HG03565 (cell line): ENCODE measurements around the gene SMIM11.

Experiments
- ATAC-seq: cut with Tn5 transposase; IDR thresholded peaks from one replicate; pipeline ENCODE4 v1.9.1; 2021; ENCODE audit warnings: mild to moderate bottlenecking, moderate library complexity; ENCODE audit not compliant: unreplicated experiment

Gene SMIM11, protein sequence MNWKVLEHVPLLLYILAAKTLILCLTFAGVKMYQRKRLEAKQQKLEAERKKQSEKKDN

DNA sequence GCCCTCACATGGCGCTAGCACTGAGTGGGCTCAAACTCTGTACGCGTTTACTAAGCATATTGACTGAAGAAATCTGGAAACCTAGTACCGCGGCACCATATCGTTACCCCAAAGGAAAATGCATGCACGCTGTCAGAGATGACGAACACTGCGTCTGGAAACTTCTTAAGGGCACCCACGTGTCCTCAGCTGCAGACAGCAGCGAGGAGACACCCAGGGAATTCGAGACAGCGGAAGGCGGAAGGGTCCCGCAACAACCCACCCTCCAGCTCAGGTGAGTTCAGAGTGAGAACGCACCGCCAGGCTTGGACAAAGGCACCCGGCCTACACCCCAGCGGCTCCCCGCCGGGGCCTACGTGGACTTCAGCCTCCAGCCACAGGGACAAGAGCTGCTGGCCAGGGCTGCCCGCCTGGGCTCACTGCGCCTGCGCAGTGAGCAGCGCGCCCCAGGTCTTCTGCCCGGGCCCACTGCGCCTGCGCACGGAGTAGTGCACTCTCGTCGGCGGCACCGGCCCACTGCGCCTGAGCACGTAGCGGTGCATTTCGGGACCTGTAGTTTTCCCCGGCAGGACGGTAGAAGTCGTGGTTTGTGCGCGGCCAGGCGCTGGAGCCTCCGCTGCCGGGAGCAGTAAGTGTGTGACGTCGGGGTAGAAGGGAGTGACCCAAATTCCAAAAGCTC, at the start of gene SMIM11:
TSS of gene SMIM11 (plus strand) at position 568 of the 679 bp plus-strand sequence. CDS start 3,998 bp downstream, outside the sequence.
- ATAC-seq: peak; percentile 80

DNA sequence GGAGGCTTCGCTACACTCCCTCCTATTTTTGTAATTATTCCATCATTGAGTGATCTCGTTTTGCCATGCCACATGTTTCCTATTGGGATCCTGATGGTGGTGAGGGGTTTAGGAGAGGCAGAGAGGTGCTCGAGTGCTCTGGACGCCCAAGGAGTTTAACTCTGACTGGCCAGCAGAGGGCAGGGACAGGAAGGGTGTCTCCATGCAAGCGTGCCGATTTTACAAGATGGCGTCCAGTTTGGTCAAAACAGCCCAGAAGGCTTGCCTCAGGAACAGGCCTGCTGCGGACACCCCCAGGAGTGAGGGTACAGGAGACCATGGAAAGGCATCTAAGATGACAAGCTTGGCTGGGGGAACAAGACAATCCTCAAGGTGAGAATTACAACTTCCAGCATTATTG, 45.3 kb upstream of the SMIM11 start:
- ATAC-seq: no peak

DNA sequence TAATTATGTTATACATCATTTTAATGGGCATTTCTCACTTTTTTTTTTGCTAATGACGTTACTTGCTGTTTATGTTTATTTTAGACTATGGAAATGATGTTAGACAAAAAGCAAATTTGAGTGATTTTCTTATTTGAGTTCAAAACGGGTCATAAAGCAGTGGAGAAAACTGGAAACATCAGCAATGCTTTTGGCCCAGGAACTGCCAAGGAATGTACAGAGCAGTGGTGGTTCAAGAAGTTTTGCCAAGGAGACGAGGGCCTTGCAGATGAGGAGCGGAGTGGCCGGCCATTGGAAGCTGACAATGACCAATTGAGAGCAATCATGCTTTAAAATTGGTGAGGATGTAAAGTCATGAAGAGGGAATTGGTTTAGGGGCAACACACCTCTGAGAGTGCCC, 43.6 kb upstream of the SMIM11 start:
- no peak for ATAC-seq

DNA sequence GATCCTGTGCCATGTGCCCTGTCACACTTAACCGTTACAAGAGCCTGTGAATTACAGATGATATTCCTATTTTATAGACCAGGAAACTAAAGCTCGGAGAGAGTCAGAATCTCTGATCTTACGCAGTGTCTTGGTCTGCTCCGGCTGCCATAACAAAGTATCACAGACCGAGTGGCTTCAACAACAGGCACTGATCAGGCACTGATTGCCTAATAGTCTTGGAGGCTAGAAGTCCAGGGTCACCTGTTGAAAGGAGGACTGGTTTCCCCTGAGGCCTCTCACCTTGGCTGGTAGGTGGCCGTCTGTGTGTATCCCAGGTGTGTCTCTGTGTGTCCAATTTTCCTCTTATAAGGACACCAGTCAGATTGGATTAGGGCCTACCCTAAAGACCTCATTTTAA, 43.0 kb upstream of the SMIM11 start:
- ATAC-seq: no peak

DNA sequence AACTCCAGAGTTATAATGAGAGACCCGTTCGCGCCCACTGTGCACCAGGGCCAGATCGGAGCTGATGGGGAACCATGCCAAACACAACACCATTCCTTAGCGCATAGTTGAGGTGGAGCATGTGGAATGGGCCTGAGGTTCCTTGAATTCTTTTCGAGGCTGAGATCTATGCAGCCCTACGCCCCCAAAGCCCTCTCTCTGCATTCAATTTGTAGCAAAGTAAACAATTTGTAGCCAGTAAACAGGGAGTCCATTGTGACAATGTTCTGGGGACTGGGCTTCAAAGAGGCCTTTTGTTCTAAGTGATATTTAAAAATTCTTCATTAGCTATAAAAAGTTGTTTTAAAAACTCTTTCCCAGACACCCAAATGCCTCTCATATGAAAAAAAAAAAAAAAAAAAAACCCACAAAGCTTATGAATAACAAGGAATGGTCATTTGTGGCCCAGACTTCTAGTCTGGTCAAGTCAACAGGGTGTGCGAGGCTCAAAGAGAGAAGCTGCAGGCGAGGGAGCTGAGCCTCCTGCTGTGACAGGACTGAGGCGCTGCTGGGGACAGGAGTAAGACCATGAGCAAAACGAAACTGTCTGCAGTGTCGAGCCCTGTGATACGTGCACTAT, 42.1 kb upstream of the SMIM11 start:
- ATAC-seq: no peak

DNA sequence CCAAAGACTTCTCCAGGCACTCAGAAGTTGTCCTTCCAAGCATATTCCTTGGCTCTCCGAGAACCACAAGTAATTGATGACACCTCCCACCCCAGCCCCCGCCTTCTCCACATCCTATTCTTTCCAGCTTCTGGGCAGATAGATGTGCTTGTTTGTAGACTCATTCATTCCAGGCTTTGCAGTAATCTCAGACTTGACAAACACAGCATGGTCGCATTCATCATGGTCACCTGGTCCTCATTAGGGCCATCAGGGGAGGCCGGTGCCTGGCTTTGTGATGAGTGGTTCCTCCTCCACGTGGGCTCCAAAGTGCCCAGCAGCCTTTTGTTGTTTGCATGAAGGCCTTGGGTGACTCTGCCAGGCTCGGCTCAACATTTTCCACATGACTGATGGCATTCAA, 40.0 kb upstream of the SMIM11 start:
- ATAC-seq: no peak

DNA sequence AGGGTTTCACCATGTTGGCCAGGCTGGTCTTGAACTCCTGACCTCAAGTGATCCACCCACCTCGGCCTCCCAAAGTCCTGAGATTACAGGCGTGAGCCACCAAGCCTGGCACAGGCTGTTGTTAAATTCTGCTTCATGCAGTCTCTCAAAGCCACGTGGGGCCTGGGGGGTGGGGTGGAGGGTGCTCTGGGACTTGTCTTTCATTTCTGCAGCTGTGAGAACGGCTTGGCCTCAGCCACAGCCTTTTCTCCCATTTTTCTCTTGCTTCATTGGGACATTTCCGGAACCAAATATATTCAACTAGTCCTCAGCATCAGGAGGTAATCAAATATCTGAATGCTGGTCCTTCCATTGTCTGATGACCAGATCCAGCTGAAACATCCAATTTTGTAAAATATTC, 39.1 kb upstream of the SMIM11 start:
- ATAC-seq: no peak

DNA sequence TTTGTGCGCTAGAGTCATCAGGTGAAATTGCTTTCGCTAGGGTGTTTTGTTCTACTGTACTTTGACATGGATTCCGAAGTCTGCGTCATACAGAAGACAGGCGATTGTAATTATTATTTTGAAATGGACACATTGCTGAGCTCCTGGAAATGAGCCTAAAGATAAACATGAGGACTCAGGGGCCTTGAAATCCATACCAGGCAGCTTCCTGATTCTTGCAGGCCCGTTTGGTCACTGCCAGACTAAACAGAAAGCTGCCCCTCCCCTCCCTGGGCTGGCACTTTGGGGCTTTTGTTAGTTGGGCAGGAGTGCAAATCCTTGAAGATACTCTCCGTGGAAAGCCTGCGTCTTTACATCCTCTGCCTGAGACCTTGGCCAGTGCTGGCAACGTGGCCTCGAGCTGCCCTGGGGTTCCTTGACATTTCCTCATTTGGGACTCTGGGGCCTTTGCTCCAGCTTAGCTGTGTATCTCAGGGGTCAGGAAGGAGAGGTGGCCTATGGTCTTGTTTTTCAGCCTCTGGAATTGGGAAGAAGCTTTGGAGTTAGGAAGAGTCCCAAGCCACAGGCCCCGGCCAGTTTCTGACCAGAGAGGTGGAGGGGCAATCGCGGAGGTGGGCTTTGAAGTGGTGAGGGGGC, 38.4 kb upstream of the SMIM11 start:
- no peak for ATAC-seq

DNA sequence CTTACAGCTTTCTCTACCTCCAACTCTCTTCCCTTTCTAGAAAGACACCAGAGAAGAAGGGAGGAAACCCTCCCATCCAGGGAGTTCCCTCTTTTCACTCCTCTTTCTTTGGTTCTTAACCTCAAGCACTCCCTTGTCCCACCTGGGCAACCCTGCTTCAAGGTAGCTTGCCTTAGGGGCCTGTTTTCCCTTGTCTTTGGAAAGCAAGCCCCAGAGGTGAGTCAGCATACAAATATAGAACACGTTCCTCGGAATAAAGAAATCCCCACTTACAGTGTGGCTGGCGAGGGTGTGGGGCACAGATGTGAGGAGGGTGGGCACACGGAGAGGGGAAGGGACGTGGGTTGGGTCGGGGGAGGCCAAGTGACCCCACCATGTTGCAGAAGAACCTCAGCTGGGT, 37.6 kb upstream of the SMIM11 start:
- no peak for ATAC-seq

DNA sequence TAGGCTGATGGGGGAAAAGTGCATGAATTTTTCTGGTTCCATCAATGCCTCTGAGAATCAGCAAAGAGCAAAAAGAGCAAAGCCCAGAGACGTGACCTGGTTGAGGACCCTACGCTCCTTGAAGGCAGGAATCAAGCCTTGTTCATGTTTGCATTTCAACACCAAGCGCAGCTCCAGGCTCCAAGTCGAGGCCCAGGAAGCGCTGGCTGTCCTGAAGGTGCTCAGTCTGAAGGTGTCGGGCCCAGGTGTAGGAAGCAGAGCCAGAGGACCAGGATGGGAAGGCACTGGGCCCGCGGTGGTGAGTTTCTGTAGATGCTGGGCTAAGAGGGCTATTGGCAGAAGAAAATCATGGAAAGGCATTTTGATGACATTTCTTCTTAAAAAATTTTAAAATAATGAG, 37.1 kb upstream of the SMIM11 start:
- ATAC-seq: no peak

DNA sequence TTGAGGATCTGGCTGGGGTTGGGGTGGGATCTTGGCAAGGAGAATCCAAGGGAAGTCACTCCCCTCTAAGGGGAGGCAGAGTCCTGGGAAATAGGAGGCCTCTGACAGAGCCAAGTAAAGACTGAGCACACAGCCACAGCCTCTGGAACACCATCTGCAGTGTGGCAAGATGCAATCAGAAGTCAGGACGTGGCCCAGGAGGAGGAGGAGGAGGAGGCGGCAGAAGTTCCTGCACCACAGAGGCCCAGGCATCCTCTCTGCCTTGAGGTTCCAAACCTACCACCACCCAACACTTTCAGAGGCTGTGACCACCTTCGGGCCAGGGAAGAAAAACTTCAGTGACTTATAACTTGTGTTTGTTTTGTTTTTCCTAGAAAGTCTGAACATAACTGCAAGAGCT, 35.2 kb upstream of the SMIM11 start:
- ATAC-seq: no peak

DNA sequence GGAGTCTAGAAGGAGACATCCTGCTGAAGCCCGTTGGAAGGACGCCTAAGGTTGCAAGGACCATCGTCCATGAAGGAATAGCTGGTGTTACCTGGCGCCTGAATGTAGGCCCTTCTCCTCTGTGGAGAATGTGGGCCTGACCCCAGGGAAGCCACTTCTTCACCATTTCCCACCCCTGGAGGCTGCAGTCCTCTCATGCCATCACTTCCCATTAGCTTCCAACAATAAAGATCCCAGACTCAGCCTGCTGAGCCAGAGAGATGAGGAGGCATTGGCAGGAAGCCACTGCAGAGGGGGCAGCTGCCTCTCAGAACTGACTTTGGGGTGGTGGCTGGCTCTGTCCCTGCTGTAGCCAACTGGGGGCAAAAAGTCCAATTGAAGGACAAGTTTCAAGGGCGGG, 32.8 kb upstream of the SMIM11 start:
- no peak for ATAC-seq

DNA sequence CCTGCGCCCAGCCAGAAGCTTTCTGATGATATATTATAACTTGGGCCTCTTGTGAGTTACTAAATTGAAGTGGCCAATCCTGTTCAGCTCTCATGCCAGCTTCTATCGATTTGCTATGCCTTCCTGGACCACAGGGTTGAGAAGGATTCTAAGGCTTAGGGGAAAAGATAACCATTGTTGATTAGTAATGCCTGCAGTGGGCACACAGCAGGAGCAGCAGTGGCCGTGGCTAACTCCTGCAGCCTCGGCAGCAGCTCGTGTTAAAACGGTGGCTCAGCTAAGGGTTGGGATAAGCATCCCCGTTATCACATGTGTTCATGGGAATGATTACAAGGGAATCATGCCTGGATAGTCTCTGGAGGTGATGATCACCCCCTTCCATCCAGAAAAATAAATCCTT, 32.0 kb upstream of the SMIM11 start:
- ATAC-seq: no peak

DNA sequence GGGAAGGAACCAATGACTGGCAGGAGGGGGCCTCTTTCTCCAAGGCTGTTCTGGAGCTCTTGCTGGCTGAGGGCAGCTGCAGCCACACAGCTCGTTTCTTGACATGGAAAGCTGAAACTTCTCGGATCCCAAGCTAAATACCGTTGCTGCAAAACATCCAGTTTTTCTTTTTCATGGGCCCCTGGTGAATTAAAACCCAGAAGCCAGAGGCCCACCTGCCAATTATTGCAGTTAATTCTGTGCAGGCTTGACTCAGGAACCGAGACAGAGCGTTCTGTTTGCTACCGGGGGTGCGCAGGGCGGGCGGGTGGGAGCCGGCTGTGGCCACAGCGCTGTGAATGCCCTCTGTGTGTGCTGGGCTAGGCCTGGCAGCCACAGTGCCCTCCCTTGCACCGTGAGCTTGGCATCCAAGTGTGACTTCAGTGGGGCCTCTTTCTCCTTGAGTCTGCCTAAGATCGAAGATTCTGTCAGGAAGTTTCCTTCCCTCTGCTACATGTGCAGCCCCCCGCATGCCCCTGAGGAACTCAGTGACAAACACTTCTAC, 31.4 kb upstream of the SMIM11 start:
- no peak for ATAC-seq

DNA sequence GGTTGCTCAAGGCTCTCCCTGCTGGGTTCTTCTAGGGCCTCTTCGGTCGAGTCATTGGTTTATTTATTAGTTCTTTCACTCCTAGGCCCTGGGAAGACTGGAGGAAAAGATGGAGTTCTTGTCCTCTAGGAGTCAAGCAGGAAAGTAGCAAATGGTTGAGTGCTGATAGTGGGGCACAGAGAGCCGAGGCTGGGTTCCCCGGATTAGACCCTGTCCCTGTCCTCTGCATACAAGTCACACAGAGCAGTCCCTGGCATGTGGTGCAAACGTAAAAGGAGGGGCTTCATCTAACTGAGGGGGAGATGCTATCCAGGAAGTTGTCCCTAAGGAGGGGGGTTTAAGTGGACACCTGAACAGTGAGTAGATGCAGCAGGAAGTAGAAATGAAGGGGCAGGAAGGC, 30.7 kb upstream of the SMIM11 start:
- no peak for ATAC-seq

DNA sequence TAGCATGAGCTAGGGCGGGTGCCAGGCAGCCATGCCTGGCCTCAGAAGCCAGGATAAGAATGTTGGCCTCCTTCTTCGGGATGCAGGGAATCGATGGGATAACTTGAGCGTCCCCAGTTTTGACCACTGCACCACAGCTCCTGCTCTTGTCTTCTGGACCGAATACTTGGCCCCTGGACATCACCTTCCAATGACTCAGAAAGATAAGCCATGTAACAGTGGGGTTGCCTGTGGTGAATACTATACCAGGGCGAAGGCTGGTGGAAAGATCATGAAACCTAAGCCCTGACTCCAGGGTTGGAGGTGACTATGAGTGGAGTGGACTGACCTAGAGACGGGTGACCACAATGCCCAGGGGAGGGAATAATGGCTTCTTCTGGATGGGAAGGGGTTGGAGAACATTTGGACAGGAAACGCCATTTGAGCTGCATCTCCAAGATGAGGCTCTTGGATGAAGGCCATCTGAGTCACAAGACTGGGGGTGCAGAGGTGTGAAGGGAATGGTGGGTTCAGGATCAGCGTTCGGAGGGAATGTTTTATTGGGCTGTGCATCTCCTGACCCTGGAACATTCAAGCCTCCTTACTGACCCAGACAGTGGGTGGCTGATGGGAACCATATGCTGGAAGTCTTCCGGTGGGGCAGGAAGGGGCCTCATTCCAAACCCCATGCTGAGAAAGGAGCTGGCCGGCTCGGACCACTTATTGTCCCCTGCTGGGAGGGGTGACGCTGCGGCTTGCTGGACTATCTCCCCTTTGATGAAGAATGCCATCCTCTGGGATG, 30.0 kb upstream of the SMIM11 start:
- no peak for ATAC-seq

DNA sequence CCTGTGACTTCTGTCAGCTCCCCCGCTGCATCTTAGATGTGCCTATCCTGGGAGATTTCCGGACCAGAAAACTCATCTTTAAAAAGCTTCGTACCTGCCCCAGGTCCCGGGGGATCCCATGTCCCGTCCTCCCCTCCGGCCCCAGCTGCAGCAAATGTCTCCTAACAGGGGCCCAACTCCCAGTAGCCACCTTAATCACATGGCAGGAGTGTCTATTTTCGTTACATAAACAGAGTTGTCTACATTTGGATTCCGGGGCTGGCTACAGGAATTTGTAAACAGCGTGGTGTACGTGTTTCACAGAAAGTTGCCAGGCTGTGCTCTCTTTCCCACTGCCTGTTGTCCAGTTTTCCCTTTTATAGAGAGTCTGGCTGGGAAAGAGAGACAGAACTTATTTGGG, 29.4 kb upstream of the SMIM11 start:
- no peak for ATAC-seq

DNA sequence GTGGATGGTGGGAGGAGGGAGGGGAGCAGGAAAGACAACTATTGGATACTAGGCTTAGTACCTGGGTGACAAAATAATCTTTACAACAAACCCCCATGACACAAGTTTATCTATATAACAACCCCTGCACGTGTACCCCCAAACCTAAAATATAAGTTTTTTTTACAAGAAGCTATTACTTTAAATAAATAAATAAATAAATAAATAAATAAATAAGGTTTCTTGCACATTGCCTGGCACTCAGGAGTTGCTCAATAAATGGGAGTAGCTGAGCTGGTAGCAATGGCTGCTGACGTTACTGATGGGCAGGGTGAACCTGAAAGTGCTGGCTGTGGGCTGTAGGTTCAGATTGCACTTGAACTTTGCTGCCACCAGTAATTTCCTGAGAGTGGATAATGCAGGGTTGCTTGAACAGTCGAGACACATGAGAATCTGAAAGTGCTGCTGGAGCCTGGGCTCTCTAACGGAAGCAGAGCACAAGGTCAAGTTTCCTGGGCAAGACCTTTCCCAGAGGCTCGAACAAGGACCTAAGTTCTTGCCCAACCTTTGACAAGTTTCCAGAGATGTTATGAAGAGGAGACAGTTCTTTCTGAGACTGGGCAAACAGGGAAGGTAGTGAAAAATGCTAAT, 26.3 kb upstream of the SMIM11 start:
- ATAC-seq: no peak

DNA sequence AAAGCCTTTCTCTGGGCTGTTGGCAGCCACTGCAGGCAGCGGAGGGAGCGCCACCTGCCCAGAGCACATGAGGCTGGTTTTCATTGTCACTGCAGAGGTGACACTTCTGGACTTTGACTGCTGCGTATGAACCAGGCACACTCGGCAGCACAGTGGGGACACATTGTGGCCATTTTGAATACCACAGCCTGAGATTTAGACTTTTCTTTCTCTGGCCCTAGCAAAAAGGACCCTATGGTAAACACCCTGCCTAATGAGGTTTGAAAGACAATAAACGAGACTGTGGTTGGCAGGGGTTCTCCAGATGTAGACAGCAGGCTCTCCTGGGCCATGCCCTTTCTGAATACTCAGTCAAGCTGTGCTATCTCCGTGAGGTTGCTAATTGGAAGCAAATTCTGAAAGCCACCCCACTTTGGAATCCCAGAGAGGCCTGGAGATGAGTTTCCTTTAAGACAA, 23.5 kb upstream of the SMIM11 start:
- peak; percentile 74 for ATAC-seq

DNA sequence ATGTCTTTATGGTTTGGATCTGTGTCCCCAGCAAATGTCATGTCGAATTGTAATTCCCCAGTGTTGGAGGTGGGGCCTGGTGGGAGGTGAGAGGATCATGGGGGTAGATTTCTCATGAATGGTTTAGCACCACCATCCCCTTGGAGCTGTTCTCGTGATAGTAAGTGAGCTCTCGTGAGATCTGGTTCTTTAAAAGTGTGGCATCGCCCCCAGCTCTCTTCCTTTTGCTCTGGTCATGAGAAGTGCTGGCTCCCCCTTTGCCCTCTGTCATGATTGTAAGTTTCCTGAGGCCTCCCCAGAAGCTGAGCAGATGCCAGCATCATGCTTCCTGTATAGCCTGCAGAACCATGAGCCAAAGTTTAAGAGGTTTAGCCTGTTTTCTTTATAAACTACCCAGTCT, 22.8 kb upstream of the SMIM11 start:
- ATAC-seq: no peak

DNA sequence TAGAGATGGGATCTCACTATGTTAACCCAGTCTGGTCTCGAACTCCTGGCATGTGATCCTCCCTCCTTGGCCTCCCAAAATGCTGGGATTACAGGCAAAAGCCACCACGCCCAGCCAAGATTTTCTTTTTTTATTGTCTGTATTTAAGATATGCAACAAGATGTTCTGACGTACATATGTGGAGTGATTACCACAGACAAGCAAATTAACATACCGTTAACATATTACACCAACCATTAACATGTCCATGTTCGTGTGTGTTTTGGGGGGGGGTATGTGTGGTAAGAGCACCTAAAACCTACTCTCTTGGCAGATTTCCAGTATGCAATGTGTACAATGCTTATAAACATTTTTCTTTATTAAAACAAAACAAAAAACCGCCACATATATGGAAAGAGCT, 22.1 kb upstream of the SMIM11 start:
- no peak for ATAC-seq
